ENCODE measurements around the gene DKK2.

The DKK2 gene

GRCh38 chr4:107011312-107011711 lies 24.8 kb downstream of the DKK2 start:
- TF ChIP-seq, protein P1, sequence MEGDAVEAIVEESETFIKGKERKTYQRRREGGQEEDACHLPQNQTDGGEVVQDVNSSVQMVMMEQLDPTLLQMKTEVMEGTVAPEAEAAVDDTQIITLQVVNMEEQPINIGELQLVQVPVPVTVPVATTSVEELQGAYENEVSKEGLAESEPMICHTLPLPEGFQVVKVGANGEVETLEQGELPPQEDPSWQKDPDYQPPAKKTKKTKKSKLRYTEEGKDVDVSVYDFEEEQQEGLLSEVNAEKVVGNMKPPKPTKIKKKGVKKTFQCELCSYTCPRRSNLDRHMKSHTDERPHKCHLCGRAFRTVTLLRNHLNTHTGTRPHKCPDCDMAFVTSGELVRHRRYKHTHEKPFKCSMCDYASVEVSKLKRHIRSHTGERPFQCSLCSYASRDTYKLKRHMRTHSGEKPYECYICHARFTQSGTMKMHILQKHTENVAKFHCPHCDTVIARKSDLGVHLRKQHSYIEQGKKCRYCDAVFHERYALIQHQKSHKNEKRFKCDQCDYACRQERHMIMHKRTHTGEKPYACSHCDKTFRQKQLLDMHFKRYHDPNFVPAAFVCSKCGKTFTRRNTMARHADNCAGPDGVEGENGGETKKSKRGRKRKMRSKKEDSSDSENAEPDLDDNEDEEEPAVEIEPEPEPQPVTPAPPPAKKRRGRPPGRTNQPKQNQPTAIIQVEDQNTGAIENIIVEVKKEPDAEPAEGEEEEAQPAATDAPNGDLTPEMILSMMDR (IDR thresholded peaks at IDR 0.05; ENCODE audit: low read depth, low read length): no peak
- H3K4me3 ChIP-seq (ENCODE audit: low read depth, low read length): no peak overlapping the region

- TF ChIP-seq, protein P1 (IDR thresholded peaks at IDR 0.05; ENCODE audit: low read depth, low read length): no peak
- H3K4me3 ChIP-seq (ENCODE audit: low read depth, low read length): no peak overlapping the region
These were observed 26.7 kb downstream of the DKK2 start for GRCh38 chr4:107009196-107009968.

DNA sequence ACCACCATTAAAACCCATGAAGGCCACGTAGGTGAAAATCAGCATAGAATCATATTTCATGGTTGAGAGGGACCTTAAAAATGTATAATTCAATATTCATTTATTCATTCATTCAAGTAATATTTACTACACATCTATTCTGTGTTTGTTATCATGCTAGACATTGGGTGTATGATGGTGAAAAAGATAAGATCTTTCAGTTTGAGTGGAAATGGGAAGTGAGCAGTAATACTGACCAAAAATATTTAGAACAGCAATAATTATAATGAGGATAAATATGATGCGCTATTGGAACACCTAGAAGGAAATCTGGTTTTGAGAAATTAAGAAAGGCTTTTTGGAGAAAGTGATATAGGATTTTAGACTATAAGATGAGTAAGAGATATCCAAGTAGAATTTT lies 28.0 kb downstream of the DKK2 start:
- TF ChIP-seq, protein P1 (IDR thresholded peaks at IDR 0.05; ENCODE audit: low read depth, low read length): no peak
- H3K4me3 ChIP-seq (ENCODE audit: low read depth, low read length): no peak overlapping the region

DNA sequence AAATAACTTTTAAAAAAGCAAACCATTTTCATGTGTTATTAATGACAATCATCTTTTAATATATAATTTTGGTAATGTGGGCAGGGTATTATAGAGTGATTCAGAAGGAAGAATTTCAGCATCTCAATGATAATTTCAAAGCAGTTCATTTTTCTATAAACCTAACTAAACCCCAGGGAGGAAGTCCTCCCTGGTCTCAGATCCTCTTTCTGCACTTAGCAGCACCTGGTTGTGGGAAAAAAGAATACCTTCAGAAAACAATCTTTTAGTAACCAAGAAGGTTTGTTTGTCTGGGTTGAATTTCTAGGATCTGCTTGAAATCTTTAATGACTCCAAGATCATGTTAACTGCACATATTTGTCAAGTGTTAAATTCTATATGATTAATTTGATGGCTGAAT lies 29.9 kb downstream of the DKK2 start:
- no peak overlapping the region for H3K4me3 ChIP-seq (ENCODE audit: low read depth, low read length)
- TF ChIP-seq, protein P1 (IDR thresholded peaks at IDR 0.05; ENCODE audit: low read depth, low read length): no peak

DNA sequence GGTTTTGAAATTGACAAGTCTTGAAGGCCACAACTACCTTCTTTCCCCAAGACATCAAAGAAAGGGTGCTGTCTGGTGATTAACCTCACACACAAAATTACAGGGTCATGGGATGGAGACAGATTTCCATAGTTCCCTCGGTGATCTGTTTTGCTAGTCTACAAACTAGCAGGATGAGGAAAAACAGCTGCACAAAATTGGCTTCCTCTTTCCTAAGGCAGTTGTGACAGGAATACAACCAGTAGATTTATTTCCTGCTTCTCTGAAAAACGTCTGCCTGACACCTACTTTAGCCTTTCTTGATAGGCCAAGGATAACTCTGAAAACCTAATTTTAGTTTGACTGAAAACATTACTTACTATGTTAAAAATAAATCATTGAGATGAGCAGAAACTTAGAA lies 39.6 kb downstream of the DKK2 start:
- TF ChIP-seq, protein P1 (IDR thresholded peaks at IDR 0.05; ENCODE audit: low read depth, low read length): no peak
- no peak overlapping the region for H3K4me3 ChIP-seq (ENCODE audit: low read depth, low read length)

- no peak overlapping the region for H3K4me3 ChIP-seq (ENCODE audit: low read depth, low read length)
- TF ChIP-seq, protein P1 (IDR thresholded peaks at IDR 0.05; ENCODE audit: low read depth, low read length): no peak
These were observed 42.3 kb downstream of the DKK2 start for GRCh38 chr4:106993827-106994226.

DNA sequence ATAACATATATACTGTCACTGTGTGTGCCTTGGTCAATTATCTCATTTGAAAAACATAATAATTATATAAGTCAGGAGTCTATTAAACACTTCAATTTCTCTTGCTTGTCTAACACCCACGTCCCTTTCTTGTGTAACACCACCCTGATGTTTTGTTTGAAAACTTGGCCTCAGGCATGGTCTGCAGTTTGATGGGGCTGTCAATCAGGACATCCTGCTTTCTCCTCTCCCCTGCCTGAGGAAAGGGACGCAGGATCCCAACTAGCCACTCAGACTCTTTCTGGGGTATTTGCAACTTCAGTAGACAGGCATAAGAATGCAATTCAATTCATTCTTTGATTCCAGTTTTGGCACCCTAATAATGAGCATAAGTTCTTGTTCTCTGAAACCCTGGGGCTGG lies 48.8 kb downstream of the DKK2 start:
- TF ChIP-seq, protein P1 (IDR thresholded peaks at IDR 0.05; ENCODE audit: low read depth, low read length): no peak

More for the DNA sequence above, 48.8 kb downstream of the DKK2 start:
- no peak overlapping the region for H3K4me3 ChIP-seq (ENCODE audit: low read depth, low read length)

Data from WI38 (cell line).